H1 (cell line): ENCODE data around the gene HBA2. TPM values are rescaled to one million over a fixed set of nuclear protein-coding genes. Genes with fewer than 3 reads are reported as not detected.
A peak's percentile ranks its signal among the peaks of the same experiment; 100 is the strongest.

ENCODE experiments used
- BCL11A ChIP-seq, 2 experiments: IDR thresholded peaks; one replicate each; pipeline ENCODE4 v1.6.1; 2011; ENCODE audit warnings: low read depth in 2 of 2, low read length in 2 of 2, mild to moderate bottlenecking in 2 of 2
- GTF2F1 ChIP-seq: IDR thresholded peaks from 2 replicates; pipeline ENCODE4 v1.6.1; 2012; ENCODE audit warnings: low read depth, low read length, improper control_type of control experiment, borderline replicate concordance
- KDM1A ChIP-seq: fragments of 200-600, 300-600 bp; sonication (generic); IDR thresholded peaks from 2 replicates; pipeline ENCODE4 v1.7.1; 2016; ENCODE audit warnings: mild to moderate bottlenecking, low read length, borderline replicate concordance
- KDM4A ChIP-seq: IDR thresholded peaks from one replicate; pipeline ENCODE4 v1.7.1; 2012; ENCODE audit warnings: low read depth, mild to moderate bottlenecking, moderate library complexity, low read length, inconsistent platforms; ENCODE audit not compliant: severe bottlenecking
- POLR2AphosphoS5 ChIP-seq: IDR thresholded peaks from 2 replicates; pipeline ENCODE4 v1.6.1; 2011; ENCODE audit warnings: low read depth, low read length
- polyA plus RNA-seq, 7 experiments: library from polyadenylated mRNA; depleted of rRNA in 3 of 7; stranded (reverse) in 5 of 7; unstranded in 2 of 7; fragments of >200 nt in 5 of 7; fragments of 200-250 nt in 2 of 7; gene quantifications; 1 replicate in 5 of 7; 2 replicates in 1 of 7; 4 replicates in 1 of 7; pipeline versions ENCODE4 v1.2.1 to v1.2.3, GENCODE V29; 2011 to 2013; ENCODE audit warnings: missing spikeins in 2 of 7, mixed read lengths in 2 of 7
- total RNA-seq: library from RNA; stranded (reverse); fragmentation: NEBNext Ultra II Directional; extraction: Animal tissue kit (Norgen Biotek cat#: 25700); gene quantifications from 2 replicates; pipeline ENCODE4 v1.2.1, GENCODE V29; 2021
- TF ChIP-seq, protein P1 (sequence below): fragments of 300-600 bp; sonication (generic); IDR thresholded peaks from 2 replicates; pipeline ENCODE4 v1.7.1; 2012; ENCODE audit warnings: low read length, moderate library complexity, mild to moderate bottlenecking, inconsistent platforms; ENCODE audit not compliant: insufficient replicate concordance

HBA2 gene
- total and polyA plus RNA-seq, 2 of the 8 experiments (the other 6 are each of a cell fraction or from before 2014, with no cell fraction given), result 6.1 TPM; not detected in 1

DNA sequence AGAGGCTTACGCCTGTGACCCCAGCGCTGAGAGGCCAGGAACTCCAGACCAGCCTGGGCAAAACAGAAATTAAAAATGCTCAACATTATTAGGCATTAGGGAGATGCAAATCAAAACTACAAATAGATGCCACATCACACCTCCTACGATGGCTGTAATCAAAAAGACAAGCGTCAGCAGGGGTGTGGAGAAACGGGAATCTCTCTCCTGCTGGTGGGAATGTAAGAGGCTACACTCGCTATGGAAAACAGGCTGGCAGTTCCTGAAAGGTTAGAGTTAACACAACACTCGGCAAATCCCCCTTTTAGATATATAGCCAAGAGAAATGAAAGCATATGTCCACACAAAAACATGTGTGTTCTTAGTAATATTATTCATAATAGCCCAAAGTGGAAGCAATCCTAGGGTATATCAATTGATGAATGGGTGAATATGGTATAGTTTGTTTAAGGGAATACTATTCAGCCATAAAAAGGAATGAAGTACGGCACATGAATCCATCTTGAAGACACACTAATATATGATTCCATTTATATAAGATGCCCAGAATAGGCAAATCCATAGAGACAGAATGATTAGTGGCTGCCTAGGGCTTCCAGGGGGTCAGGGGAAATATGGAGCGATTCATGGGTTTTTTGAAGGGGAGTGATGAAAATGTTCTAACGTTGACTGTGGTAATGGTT, 32.4 kb upstream of the HBA2 start (continued):
- TF ChIP-seq, protein P1, sequence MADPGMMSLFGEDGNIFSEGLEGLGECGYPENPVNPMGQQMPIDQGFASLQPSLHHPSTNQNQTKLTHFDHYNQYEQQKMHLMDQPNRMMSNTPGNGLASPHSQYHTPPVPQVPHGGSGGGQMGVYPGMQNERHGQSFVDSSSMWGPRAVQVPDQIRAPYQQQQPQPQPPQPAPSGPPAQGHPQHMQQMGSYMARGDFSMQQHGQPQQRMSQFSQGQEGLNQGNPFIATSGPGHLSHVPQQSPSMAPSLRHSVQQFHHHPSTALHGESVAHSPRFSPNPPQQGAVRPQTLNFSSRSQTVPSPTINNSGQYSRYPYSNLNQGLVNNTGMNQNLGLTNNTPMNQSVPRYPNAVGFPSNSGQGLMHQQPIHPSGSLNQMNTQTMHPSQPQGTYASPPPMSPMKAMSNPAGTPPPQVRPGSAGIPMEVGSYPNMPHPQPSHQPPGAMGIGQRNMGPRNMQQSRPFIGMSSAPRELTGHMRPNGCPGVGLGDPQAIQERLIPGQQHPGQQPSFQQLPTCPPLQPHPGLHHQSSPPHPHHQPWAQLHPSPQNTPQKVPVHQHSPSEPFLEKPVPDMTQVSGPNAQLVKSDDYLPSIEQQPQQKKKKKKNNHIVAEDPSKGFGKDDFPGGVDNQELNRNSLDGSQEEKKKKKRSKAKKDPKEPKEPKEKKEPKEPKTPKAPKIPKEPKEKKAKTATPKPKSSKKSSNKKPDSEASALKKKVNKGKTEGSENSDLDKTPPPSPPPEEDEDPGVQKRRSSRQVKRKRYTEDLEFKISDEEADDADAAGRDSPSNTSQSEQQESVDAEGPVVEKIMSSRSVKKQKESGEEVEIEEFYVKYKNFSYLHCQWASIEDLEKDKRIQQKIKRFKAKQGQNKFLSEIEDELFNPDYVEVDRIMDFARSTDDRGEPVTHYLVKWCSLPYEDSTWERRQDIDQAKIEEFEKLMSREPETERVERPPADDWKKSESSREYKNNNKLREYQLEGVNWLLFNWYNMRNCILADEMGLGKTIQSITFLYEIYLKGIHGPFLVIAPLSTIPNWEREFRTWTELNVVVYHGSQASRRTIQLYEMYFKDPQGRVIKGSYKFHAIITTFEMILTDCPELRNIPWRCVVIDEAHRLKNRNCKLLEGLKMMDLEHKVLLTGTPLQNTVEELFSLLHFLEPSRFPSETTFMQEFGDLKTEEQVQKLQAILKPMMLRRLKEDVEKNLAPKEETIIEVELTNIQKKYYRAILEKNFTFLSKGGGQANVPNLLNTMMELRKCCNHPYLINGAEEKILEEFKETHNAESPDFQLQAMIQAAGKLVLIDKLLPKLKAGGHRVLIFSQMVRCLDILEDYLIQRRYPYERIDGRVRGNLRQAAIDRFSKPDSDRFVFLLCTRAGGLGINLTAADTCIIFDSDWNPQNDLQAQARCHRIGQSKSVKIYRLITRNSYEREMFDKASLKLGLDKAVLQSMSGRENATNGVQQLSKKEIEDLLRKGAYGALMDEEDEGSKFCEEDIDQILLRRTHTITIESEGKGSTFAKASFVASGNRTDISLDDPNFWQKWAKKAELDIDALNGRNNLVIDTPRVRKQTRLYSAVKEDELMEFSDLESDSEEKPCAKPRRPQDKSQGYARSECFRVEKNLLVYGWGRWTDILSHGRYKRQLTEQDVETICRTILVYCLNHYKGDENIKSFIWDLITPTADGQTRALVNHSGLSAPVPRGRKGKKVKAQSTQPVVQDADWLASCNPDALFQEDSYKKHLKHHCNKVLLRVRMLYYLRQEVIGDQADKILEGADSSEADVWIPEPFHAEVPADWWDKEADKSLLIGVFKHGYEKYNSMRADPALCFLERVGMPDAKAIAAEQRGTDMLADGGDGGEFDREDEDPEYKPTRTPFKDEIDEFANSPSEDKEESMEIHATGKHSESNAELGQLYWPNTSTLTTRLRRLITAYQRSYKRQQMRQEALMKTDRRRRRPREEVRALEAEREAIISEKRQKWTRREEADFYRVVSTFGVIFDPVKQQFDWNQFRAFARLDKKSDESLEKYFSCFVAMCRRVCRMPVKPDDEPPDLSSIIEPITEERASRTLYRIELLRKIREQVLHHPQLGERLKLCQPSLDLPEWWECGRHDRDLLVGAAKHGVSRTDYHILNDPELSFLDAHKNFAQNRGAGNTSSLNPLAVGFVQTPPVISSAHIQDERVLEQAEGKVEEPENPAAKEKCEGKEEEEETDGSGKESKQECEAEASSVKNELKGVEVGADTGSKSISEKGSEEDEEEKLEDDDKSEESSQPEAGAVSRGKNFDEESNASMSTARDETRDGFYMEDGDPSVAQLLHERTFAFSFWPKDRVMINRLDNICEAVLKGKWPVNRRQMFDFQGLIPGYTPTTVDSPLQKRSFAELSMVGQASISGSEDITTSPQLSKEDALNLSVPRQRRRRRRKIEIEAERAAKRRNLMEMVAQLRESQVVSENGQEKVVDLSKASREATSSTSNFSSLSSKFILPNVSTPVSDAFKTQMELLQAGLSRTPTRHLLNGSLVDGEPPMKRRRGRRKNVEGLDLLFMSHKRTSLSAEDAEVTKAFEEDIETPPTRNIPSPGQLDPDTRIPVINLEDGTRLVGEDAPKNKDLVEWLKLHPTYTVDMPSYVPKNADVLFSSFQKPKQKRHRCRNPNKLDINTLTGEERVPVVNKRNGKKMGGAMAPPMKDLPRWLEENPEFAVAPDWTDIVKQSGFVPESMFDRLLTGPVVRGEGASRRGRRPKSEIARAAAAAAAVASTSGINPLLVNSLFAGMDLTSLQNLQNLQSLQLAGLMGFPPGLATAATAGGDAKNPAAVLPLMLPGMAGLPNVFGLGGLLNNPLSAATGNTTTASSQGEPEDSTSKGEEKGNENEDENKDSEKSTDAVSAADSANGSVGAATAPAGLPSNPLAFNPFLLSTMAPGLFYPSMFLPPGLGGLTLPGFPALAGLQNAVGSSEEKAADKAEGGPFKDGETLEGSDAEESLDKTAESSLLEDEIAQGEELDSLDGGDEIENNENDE, result no peak
- TF ChIP-seq GTF2F1, result no peak
- no peak for TF ChIP-seq BCL11A (IDR thresholded peaks at IDR 0.05; ENCODE audit: low read depth in 2 of 2, low read length in 2 of 2)
- no peak for TF ChIP-seq POLR2AphosphoS5
- TF ChIP-seq KDM1A, result peak; percentile 43; the same call in 1 of the 2 replicates
- TF ChIP-seq KDM4A, result no peak
